GM23338 (cell line): ENCODE results near the gene TMTC2. TPM values are rescaled to one million over a fixed set of nuclear protein-coding genes. Genes with fewer than 3 reads are reported as not detected.
A peak's percentile ranks its signal among the peaks of the same experiment; 100 is the strongest.

ENCODE experiments used
- ATAC-seq: fragments of 200-7000 bp; cut with Tn5 transposase; 3 replicates; pipeline ENCODE4 v1.9.1; 2020
- DNase-seq: peaks from one replicate; pipeline ENCODE4 v3.0.0-alpha.2; 2015; ENCODE audit warnings: low spot score
- H2AFZ ChIP-seq: fragments of 200-600 bp; sonication (generic); 2 replicates; pipeline ENCODE4 v1.8.0; 2016; ENCODE audit warnings: antibody characterized with exemption, mild to moderate bottlenecking, moderate library complexity
- H3F3A ChIP-seq: fragments of 200-600 bp; sonication (generic); replicated peaks from 2 replicates; pipeline ENCODE4 v1.8.0; 2017; ENCODE audit warnings: antibody characterized with exemption, mixed run types, low read depth
- H3K27ac ChIP-seq: fragments of 200-600 bp; sonication (generic); 2 replicates; pipeline ENCODE4 v1.6.1; 2016; ENCODE audit warnings: low read depth
- H3K27me3 ChIP-seq: fragments of 200-600 bp; sonication (generic); 2 replicates; pipeline ENCODE4 v1.8.0; 2016; ENCODE audit warnings: mild to moderate bottlenecking, mixed run types, moderate library complexity; ENCODE audit not compliant: insufficient read depth
- H3K36me3 ChIP-seq: fragments of 200-600 bp; sonication (generic); 2 replicates; pipeline ENCODE4 v1.8.0; 2016; ENCODE audit warnings: mild to moderate bottlenecking; ENCODE audit not compliant: insufficient read depth
- H3K4me1 ChIP-seq: fragments of 200-600 bp; sonication (generic); 2 replicates; pipeline ENCODE4 v1.8.0; 2016; ENCODE audit warnings: mild to moderate bottlenecking, moderate library complexity; ENCODE audit not compliant: insufficient read depth
- H3K4me2 ChIP-seq: fragments of 200-600 bp; sonication (generic); 2 replicates; pipeline ENCODE4 v1.7.1; 2017; ENCODE audit warnings: mixed run types
- H3K4me3 ChIP-seq: fragments of 200-600 bp; sonication (generic); 2 replicates; pipeline ENCODE4 v1.6.1; 2016; ENCODE audit warnings: mixed run types
- H3K79me2 ChIP-seq: fragments of 200-600 bp; sonication (generic); replicated peaks from 2 replicates; pipeline ENCODE4 v1.8.0; 2017; ENCODE audit warnings: mild to moderate bottlenecking; ENCODE audit not compliant: insufficient read depth
- H3K9me2 ChIP-seq: fragments of 200-600 bp; sonication (generic); 2 replicates; pipeline ENCODE4 v1.8.0; 2017; ENCODE audit not compliant: insufficient read depth
- H4K20me1 ChIP-seq: fragments of 200-600 bp; sonication (generic); replicated peaks from 2 replicates; pipeline ENCODE4 v1.8.0; 2017; ENCODE audit warnings: mild to moderate bottlenecking; ENCODE audit not compliant: insufficient read depth
- H3K27ac Mint-ChIP-seq: 2 replicates; pipeline ENCODE4 v1.8.0; 2020; ENCODE audit warnings: inconsistent platforms, mild to moderate bottlenecking, moderate library complexity, mixed read lengths
- H3K27me3 Mint-ChIP-seq: 3 replicates; pipeline ENCODE4 v1.8.0; 2022; ENCODE audit warnings: low read depth, mild to moderate bottlenecking, moderate library complexity, mixed read lengths, inconsistent platforms; ENCODE audit not compliant: insufficient read depth, poor library complexity
- H3K36me3 Mint-ChIP-seq: 3 replicates; pipeline ENCODE4 v1.8.0; 2021; ENCODE audit warnings: low read depth, mild to moderate bottlenecking, inconsistent platforms, moderate library complexity, mixed read lengths
- H3K4me1 Mint-ChIP-seq: 3 replicates; pipeline ENCODE4 v1.8.0; 2020; ENCODE audit warnings: mild to moderate bottlenecking, inconsistent platforms, mixed read lengths
- H3K4me3 Mint-ChIP-seq: 3 replicates; pipeline ENCODE4 v1.8.0; 2021; ENCODE audit warnings: moderate library complexity, mild to moderate bottlenecking, inconsistent platforms, mixed read lengths
- H3K9me3 Mint-ChIP-seq: 3 replicates; pipeline ENCODE4 v1.8.0; 2020; ENCODE audit warnings: moderate library complexity, mild to moderate bottlenecking, inconsistent platforms, mixed read lengths
- CREB1 ChIP-seq: fragments of 250-450 bp; sonication (Bioruptor Pico); IDR thresholded peaks from 2 replicates; pipeline ENCODE4 v1.5.0; 2020; ENCODE audit warnings: low read depth, mild to moderate bottlenecking, moderate library complexity
- CTCF ChIP-seq, 2 experiments: fragments of 200-600 bp in 1 of 2; sonication (generic) in 1 of 2; conservative IDR thresholded peaks; 2 replicates each; pipeline versions ENCODE4 v1.5.1 to v1.6.1; 2016 to 2017; ENCODE audit warnings: antibody characterized with exemption in 2 of 2, low read depth in 2 of 2, mild to moderate bottlenecking in 2 of 2, moderate library complexity in 1 of 2
- ETS1 ChIP-seq: IDR thresholded peaks from 2 replicates; pipeline ENCODE4 v1.6.1; 2016; ENCODE audit warnings: antibody characterized with exemption
- EZH2 ChIP-seq: fragments of 200-600 bp; sonication (generic); IDR thresholded peaks from one replicate; pipeline ENCODE4 v1.8.0; 2017; ENCODE audit warnings: antibody characterized with exemption, mild to moderate bottlenecking, low read depth; ENCODE audit not compliant: unreplicated experiment
- EZH2phosphoT487 ChIP-seq: fragments of 200-600 bp; sonication (generic); IDR thresholded peaks from one replicate; pipeline ENCODE4 v1.8.1; 2018; ENCODE audit warnings: antibody characterized with exemption; ENCODE audit not compliant: unreplicated experiment
- JUNB ChIP-seq: IDR thresholded peaks from one replicate; pipeline ENCODE4 v1.6.1; 2016; ENCODE audit warnings: antibody characterized with exemption; ENCODE audit not compliant: unreplicated experiment
- NANOG ChIP-seq: IDR thresholded peaks from 2 replicates; pipeline ENCODE4 v1.6.1; 2016; ENCODE audit warnings: antibody characterized with exemption, borderline replicate concordance
- POLR2AphosphoS5 ChIP-seq: IDR thresholded peaks from 2 replicates; pipeline ENCODE4 v1.6.1; 2016; ENCODE audit warnings: antibody characterized with exemption, low read depth
- REST ChIP-seq: IDR thresholded peaks from one replicate; pipeline ENCODE4 v1.6.1; 2018; ENCODE audit warnings: antibody characterized with exemption; ENCODE audit not compliant: unreplicated experiment
- STAT1 ChIP-seq: IDR thresholded peaks from one replicate; pipeline ENCODE4 v1.6.1; 2016; ENCODE audit warnings: antibody characterized with exemption; ENCODE audit not compliant: unreplicated experiment
- ZNF114 ChIP-seq: fragments of 250-450 bp; sonication (Bioruptor Pico); IDR thresholded peaks from 2 replicates; pipeline ENCODE4 v1.5.0; 2020; ENCODE audit warnings: mild to moderate bottlenecking, moderate library complexity
- ZNF331 ChIP-seq: fragments of 250-450 bp; sonication (Bioruptor Pico); IDR thresholded peaks from 2 replicates; pipeline ENCODE4 v1.5.0; 2020; ENCODE audit warnings: low read depth, mild to moderate bottlenecking, moderate library complexity
- ZNF462 ChIP-seq: fragments of 250-450 bp; sonication (Bioruptor Pico); IDR thresholded peaks from 2 replicates; pipeline ENCODE4 v1.5.0; 2020; ENCODE audit warnings: mild to moderate bottlenecking, moderate library complexity
- polyA plus RNA-seq: library from polyadenylated mRNA; unstranded; fragments of >200 nt; fragmentation: Nextera tagmentation; extraction: Ambion mirVana; gene quantifications from 2 replicates; pipeline ENCODE4 v1.2.1, GENCODE V29; 2016
- total RNA-seq: library from RNA; depleted of rRNA; stranded (reverse); fragments of >200 nt; shearing (Covaris generic); gene quantifications from 2 replicates; pipeline ENCODE4 v1.2.3, GENCODE V29; 2014

TMTC2 gene
- total and polyA plus RNA-seq, 2 experiments from 2014 or later: 0.57 to 6.5 TPM

- H3K4me1 Mint-ChIP-seq: no peaks in the 10 kb centered on the region
- Histone ChIP-seq H2AFZ (peak overlapping the region; percentile 48; the same call in 1 of the 2 replicates), H3K4me1 (no peaks in the 10 kb centered on the region), H3K4me2 (no peak overlapping the region), H3K27ac (no peak overlapping the region), H3K4me3 (no peak overlapping the region), H3K9me2 (no peaks in the 10 kb centered on the region), H3F3A (no peaks in the 10 kb centered on the region), H3K27me3 (no peaks in the 10 kb centered on the region), H3K79me2 (no peaks in the 10 kb centered on the region), H4K20me1 (no peaks in the 10 kb centered on the region), H3K36me3 (no peaks in the 10 kb centered on the region)
- no peak overlapping the region for H3K4me3 Mint-ChIP-seq
- DNase-seq: no peak
- no peak overlapping the region for H3K27ac Mint-ChIP-seq
- H3K9me3 Mint-ChIP-seq: no peaks in the 10 kb centered on the region
- no peak for ATAC-seq
- H3K27me3 Mint-ChIP-seq: no peaks in the 10 kb centered on the region
- TF ChIP-seq EZH2phosphoT487 (no peak), REST (no peak), NANOG (no peak), ZNF331 (CRISPR knock-in tag) (no peak), JUNB (no peak), CTCF (conservative IDR thresholded peaks at IDR 0.05; ENCODE audit: low read depth in 2 of 2) (no peak), ZNF114 (CRISPR knock-in tag) (no peak), EZH2 (no peak), ETS1 (no peak), ZNF462 (no peak), STAT1 (no peak), POLR2AphosphoS5 (no peak), CREB1 (CRISPR knock-in tag) (no peak)
- no peaks in the 10 kb centered on the region for H3K36me3 Mint-ChIP-seq
Observed at GRCh38 chr12:83158613-83159207, 472.0 kb downstream of the TMTC2 start.
